Measurements from ENCODE around the gene HOXD8.

The HOXD8 gene

GRCh38 chr2:176117162-176117822, 12.2 kb upstream of the HOXD8 start:
- DNase-seq (ENCODE audit: low read depth) = no peak

- no peak for DNase-seq (ENCODE audit: low read depth)
Measured at GRCh38 chr2:176117823-176118371, 11.6 kb upstream of the HOXD8 start.

GRCh38 chr2:176118601-176119339, 10.7 kb upstream of the HOXD8 start:
- DNase-seq (ENCODE audit: low read depth) = no peak

- no peak for DNase-seq (ENCODE audit: low read depth)
Measured at GRCh38 chr2:176120364-176121189, 8.9 kb upstream of the HOXD8 start.

- no peak for DNase-seq (ENCODE audit: low read depth)
Measured at GRCh38 chr2:176121190-176122051, 8.1 kb upstream of the HOXD8 start.

GRCh38 chr2:176122052-176122682, 7.3 kb upstream of the HOXD8 start:
- no peak for DNase-seq (ENCODE audit: low read depth)

- no peak for DNase-seq (ENCODE audit: low read depth)
Measured at GRCh38 chr2:176122683-176123410, 6.7 kb upstream of the HOXD8 start, which contains the start of gene HOXD9. HOXD9 (plus strand) TSS chr2:176122719; CDS start chr2:176122769, 50 bp downstream.

- DNase-seq (ENCODE audit: low read depth) = no peak
Measured at GRCh38 chr2:176123411-176124109, 5.9 kb upstream of the HOXD8 start.

GRCh38 chr2:176124110-176124946, 5.2 kb upstream of the HOXD8 start:
- DNase-seq (ENCODE audit: low read depth) = no peak

GRCh38 chr2:176124947-176125771, 4.3 kb upstream of the HOXD8 start:
- no peak for DNase-seq (ENCODE audit: low read depth)

GRCh38 chr2:176125772-176126054, 3.8 kb upstream of the HOXD8 start:
- DNase-seq (ENCODE audit: low read depth) = no peak

GRCh38 chr2:176126929-176127773, 2.4 kb upstream of the HOXD8 start:
- peak; percentile 34 for DNase-seq (ENCODE audit: low read depth)

GRCh38 chr2:176127774-176128072, 1.8 kb upstream of the HOXD8 start:
- DNase-seq (ENCODE audit: low read depth) = no peak

GRCh38 chr2:176128172-176128981, 1.1 kb upstream of the HOXD8 start:
- DNase-seq (ENCODE audit: low read depth) = no peak

GRCh38 chr2:176129813-176130146, 275 bp downstream of the HOXD8 start:
- no peak for DNase-seq (ENCODE audit: low read depth)

GRCh38 chr2:176130147-176130956, 847 bp downstream of the HOXD8 start:
- DNase-seq (ENCODE audit: low read depth) = no peak
